Activated B cell treated with CpG ODN at 0.5 μM for 24 hours (primary cell): ENCODE results near the gene MGMT. TPM values are rescaled to one million over a fixed set of nuclear protein-coding genes. Genes with fewer than 3 reads are reported as not detected.

Experiments
- ATAC-seq: fragments of 200-7000 bp; cut with Tn5 transposase; one replicate; pipeline ENCODE4 v1.10.0; 2021; ENCODE audit warnings: low read depth, mild to moderate bottlenecking, moderate library complexity
- CTCF ChIA-PET: fragments of 350-600 bp; sonication (Branson Sonifier 250); formaldehyde crosslinking; loops from one replicate; lab custom pipeline; 2021; ENCODE audit warnings: antibody characterized with exemption; lab: Charles Lee
- POLR2A ChIA-PET: fragments of 350-600 bp; sonication (Branson Sonifier 250); formaldehyde crosslinking; loops from one replicate; lab custom pipeline; 2021; ENCODE audit warnings: antibody characterized with exemption; lab: Charles Lee
- DNase-seq: peaks from one replicate; pipeline ENCODE4 v3.0.0; 2022
- H3K27ac Mint-ChIP-seq: one replicate; pipeline ENCODE4 v1.8.0; 2020; ENCODE audit warnings: mixed read lengths
- H3K27me3 Mint-ChIP-seq: one replicate; pipeline ENCODE4 v1.8.0; 2021; ENCODE audit warnings: mixed read lengths
- H3K36me3 Mint-ChIP-seq: one replicate; pipeline ENCODE4 v1.8.0; 2021; ENCODE audit warnings: low read depth, mixed read lengths
- H3K4me1 Mint-ChIP-seq: one replicate; pipeline ENCODE4 v1.8.0; 2021; ENCODE audit warnings: mixed read lengths
- H3K4me3 Mint-ChIP-seq: one replicate; pipeline ENCODE4 v1.8.0; 2020; ENCODE audit warnings: mild to moderate bottlenecking, mixed read lengths
- H3K9me3 Mint-ChIP-seq: one replicate; pipeline ENCODE4 v1.8.0; 2020; ENCODE audit warnings: mixed read lengths
- intact Hi-C: fragments of 100-400 bp; cut with micrococcal nuclease; formaldehyde crosslinking; loops from one replicate; pipeline ENCODE4 v1.15.1; 2024
- total RNA-seq: library from RNA; stranded (reverse); gene quantifications from 2 replicates; pipeline ENCODE4 v1.2.3, GENCODE V29; 2022
- TF ChIP-seq, protein P1 (sequence below): fragments of 200-600 bp; IDR thresholded peaks from one replicate; pipeline ENCODE4 v1.8.0; 2022; ENCODE audit warnings: antibody characterized with exemption, mild to moderate bottlenecking

Gene MGMT
- total RNA-seq, 1 donor from 2014 or later: 25.8 TPM

DNA sequence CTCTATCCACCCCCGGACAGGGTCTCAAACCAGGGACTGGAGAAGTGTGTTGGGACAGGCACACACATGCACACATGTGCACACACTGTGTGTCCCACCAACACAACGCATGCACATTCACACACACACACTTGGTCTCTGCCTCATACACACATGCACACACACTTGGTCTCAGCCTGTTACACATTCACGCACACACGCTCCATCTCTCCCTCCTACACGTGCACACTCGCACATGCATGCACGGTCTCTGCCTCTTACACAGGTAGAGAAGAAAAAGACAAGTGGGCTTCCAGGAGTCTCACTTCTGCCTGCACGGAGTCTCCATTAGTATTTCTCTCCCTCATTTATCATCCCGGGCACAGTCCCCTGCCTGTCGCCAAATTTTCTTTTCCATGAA is 325.8 kb downstream of the MGMT start:
- CTCF ChIA-PET: no interaction called here
- ATAC-seq: no peak
- no peaks in the 10 kb centered on the region for H3K27me3 Mint-ChIP-seq

DNA sequence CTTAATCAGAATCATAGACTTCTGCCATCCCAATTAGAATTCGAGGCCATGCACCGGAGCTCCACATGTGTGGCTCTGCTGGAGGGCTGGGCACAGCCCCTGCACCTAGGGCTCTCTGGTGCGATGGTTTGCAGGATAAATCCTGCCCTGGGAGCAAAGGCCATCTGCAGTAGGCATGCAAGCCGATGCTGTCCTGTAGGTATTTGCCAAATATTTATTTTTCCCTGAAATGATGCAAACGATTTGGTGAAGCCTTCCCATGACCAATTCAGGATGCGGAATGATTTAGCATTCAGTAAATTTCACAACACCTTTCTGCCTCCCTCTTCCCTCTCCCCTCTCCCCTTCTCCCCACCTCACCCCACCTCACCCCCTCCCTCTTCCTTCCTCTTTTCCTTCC is 326.4 kb downstream of the MGMT start:
- Mint-ChIP-seq H3K4me1 (no peaks in the 10 kb centered on the region), H3K27me3 (no peaks in the 10 kb centered on the region), H3K4me3 (no peak overlapping the region), H3K27ac (no peak overlapping the region), H3K9me3 (peaks cover 4% of the 10 kb centered on the region), H3K36me3 (no peaks in the 10 kb centered on the region)
- intact Hi-C loops: no loop called here
- ChIA-PET CTCF (no interaction called here), POLR2A (no interaction called here)
- TF ChIP-seq, protein P1, sequence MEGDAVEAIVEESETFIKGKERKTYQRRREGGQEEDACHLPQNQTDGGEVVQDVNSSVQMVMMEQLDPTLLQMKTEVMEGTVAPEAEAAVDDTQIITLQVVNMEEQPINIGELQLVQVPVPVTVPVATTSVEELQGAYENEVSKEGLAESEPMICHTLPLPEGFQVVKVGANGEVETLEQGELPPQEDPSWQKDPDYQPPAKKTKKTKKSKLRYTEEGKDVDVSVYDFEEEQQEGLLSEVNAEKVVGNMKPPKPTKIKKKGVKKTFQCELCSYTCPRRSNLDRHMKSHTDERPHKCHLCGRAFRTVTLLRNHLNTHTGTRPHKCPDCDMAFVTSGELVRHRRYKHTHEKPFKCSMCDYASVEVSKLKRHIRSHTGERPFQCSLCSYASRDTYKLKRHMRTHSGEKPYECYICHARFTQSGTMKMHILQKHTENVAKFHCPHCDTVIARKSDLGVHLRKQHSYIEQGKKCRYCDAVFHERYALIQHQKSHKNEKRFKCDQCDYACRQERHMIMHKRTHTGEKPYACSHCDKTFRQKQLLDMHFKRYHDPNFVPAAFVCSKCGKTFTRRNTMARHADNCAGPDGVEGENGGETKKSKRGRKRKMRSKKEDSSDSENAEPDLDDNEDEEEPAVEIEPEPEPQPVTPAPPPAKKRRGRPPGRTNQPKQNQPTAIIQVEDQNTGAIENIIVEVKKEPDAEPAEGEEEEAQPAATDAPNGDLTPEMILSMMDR: no peak
- DNase-seq (no peak), ATAC-seq (no peak)

More for the DNA sequence above, 325.8 kb downstream of the MGMT start:
- POLR2A ChIA-PET: no interaction called here
- no peak overlapping the region for H3K27ac Mint-ChIP-seq
- no peaks in the 10 kb centered on the region for H3K36me3 Mint-ChIP-seq
- intact Hi-C loops: no loop called here
- H3K4me3 Mint-ChIP-seq: no peak overlapping the region
- DNase-seq: no peak
- peaks cover 4% of the 10 kb centered on the region for H3K9me3 Mint-ChIP-seq
- no peaks in the 10 kb centered on the region for H3K4me1 Mint-ChIP-seq
- TF ChIP-seq, protein P1: no peak

DNA sequence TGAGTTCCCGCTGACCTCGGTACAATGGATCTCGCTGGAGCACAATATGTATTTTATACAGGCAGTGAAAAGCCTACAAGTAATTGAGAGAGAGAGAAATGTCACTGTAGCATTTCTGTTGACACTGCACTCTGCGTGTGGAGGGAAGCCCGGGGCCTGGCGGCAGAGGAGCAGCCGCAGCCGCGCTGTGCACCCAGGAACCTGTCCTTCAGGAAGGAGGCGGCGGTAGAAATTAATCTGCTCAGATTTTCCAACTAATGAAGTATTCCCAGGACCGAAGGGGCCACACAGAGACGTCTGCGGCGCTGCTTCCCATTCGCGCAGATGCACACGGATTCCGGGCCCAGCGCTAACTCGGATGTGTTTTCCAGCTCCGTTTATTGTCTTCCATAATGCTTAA is 327.0 kb downstream of the MGMT start:
- TF ChIP-seq, protein P1: no peak
- intact Hi-C loops: no loop called here
- ATAC-seq (no peak), DNase-seq (no peak)
- Mint-ChIP-seq H3K27ac (no peak overlapping the region), H3K9me3 (peaks cover 4% of the 10 kb centered on the region), H3K4me1 (no peaks in the 10 kb centered on the region), H3K27me3 (no peaks in the 10 kb centered on the region), H3K4me3 (no peak overlapping the region), H3K36me3 (no peaks in the 10 kb centered on the region)
- POLR2A ChIA-PET: no interaction called here
- CTCF ChIA-PET: no interaction called here

DNA sequence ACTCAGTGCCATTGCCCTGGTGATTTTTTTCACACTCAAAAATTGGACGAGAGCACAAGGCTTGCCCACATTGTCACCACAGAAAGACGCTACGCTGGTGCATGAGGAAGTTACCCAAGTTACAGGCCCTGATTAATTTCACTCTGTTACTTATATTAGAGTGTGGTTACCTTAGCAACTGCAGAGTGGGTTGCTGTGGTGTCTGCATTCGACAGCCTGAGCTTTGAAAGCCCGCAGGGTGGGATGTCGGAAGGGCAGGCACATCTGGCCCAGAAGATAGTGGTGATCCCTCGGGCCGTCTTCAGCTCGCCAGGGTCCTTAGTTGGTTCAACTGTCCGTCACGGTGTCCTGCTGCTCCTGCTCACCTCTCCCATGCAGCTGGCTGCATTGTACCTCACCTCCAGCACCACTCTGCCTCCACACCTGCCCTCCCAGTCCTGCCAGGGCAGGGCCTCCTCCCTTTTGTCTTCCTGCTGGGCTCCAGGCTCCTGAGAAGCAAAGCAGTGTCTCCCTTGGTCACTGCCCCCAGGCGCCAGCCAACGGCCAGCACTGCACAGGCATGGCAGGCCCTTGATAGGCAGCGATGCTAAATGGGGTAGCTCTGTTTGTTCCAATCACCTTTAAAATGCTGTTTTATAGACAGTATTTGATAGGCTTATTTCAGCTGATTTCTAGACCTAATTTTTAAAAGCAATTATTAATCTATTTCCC is 329.8 kb downstream of the MGMT start:
- ATAC-seq (no peak), DNase-seq (no peak)
- intact Hi-C loops: no loop called here
- POLR2A ChIA-PET: no interaction called here
- Mint-ChIP-seq H3K4me3 (no peak overlapping the region), H3K27ac (no peak overlapping the region), H3K4me1 (no peaks in the 10 kb centered on the region), H3K9me3 (peaks cover 5% of the 10 kb centered on the region), H3K36me3 (no peaks in the 10 kb centered on the region), H3K27me3 (no peaks in the 10 kb centered on the region)
- CTCF ChIA-PET: no interaction called here
- TF ChIP-seq, protein P1: no peak

DNA sequence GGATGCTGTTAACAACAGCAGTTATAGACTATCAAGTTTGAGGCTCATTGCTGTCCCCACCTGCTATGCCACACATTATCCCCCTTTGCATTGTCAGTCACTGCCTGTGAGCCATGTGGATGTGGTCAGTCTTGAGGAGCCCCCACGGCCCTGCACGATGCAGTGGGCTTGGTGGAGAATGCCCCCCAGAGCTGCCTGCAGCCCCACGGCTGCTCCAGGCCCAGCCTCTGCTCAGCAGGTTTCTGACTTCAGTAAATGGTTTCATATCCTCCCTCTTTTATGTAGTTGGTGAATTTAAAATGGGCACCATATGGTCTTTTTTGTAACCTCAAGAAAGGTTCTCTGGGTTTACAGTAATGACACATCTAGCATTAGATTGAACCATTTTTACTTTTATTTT is 332.9 kb downstream of the MGMT start:
- intact Hi-C loops: no loop called here
- H3K27me3 Mint-ChIP-seq: no peaks in the 10 kb centered on the region
- TF ChIP-seq, protein P1: no peak
- peaks cover 17% of the 10 kb centered on the region for H3K9me3 Mint-ChIP-seq
- H3K4me1 Mint-ChIP-seq: no peaks in the 10 kb centered on the region
- H3K36me3 Mint-ChIP-seq: no peaks in the 10 kb centered on the region
- ATAC-seq (no peak), DNase-seq (no peak)
- ChIA-PET CTCF (no interaction called here), POLR2A (no interaction called here)
- no peak overlapping the region for H3K27ac Mint-ChIP-seq
- H3K4me3 Mint-ChIP-seq: no peak overlapping the region
